Heart left ventricle (tissue), 16 donors: Measurements from ENCODE around the gene NANOS2. TPM values are rescaled to one million over a fixed set of nuclear protein-coding genes. Genes with fewer than 3 reads are reported as not detected.

ENCODE experiments used
- ATAC-seq, 4 donors: fragments of 200-7000 bp; cut with Tn5 transposase; one replicate each; pipeline ENCODE4 v1.9.1; 2020 to 2022; ENCODE audit warnings: moderate library complexity in 4 of 4, mild to moderate bottlenecking in 3 of 4, moderate number of reproducible peaks in 1 of 4
- DNase-seq, 5 donors: peaks; one replicate each; pipeline ENCODE4 v3.0.0-alpha.2; 2020
- H3K27ac ChIP-seq, 12 donors: fragments of 200-600 bp; sonication (generic) in 4 of 12; one replicate each; pipeline versions ENCODE4 v1.5.0 to v1.8.0; 2016 to 2022; ENCODE audit warnings: mild to moderate bottlenecking in 2 of 12
- H3K27me3 ChIP-seq, 9 donors: fragments of 200-600 bp; sonication (generic) in 2 of 9; one replicate each; pipeline versions ENCODE4 v1.5.1 to v1.8.0; 2016 to 2022; ENCODE audit warnings: mild to moderate bottlenecking in 3 of 9
- H3K36me3 ChIP-seq, 9 donors: fragments of 200-600 bp; sonication (generic) in 2 of 9; one replicate each; pipeline versions ENCODE4 v1.5.0 to v1.8.0; 2018 to 2022; ENCODE audit warnings: mild to moderate bottlenecking in 2 of 9
- H3K4me1 ChIP-seq, 12 donors: fragments of 200-600 bp; sonication (generic) in 4 of 12; one replicate each; pipeline versions ENCODE4 v1.5.0 to v1.8.0; 2016 to 2022; ENCODE audit warnings: mild to moderate bottlenecking in 3 of 12
- H3K4me3 ChIP-seq, 12 donors: fragments of 200-600 bp; sonication (generic) in 4 of 12; one replicate each; pipeline versions ENCODE4 v1.5.0 to v1.8.0; 2017 to 2022; ENCODE audit warnings: mild to moderate bottlenecking in 9 of 12, moderate library complexity in 4 of 12
- H3K9me3 ChIP-seq, 12 donors: fragments of 200-600 bp; sonication (generic) in 4 of 12; one replicate each; pipeline versions ENCODE4 v1.5.0 to v1.8.0; 2016 to 2022; ENCODE audit warnings: mild to moderate bottlenecking in 1 of 12
- CTCF ChIP-seq, 12 donors: fragments of 200-600 bp; sonication (generic) in 4 of 12; IDR thresholded peaks; one replicate each; pipeline versions ENCODE4 v1.5.0 to v1.8.0; 2018 to 2022; ENCODE audit warnings: antibody characterized with exemption in 12 of 12, mild to moderate bottlenecking in 5 of 12
- POLR2A ChIP-seq, 2 donors: fragments of 450-650 bp; IDR thresholded peaks; one replicate each; pipeline ENCODE4 v1.6.1; 2017; ENCODE audit warnings: antibody characterized with exemption in 2 of 2, mild to moderate bottlenecking in 2 of 2, moderate library complexity in 2 of 2
- WGBS, 4 donors: extraction: QIAGEN DNeasy Blood & Tissue Kit in 2 of 4; methylation state at CpG; one replicate each; pipeline versions ENCODE4 v1.1.5 to v1.1.7; 2013 to 2018; 5-methylcytosine and 5-hydroxymethylcytosine counted together
- intact Hi-C, 10 donors: fragments of 100-400 bp; cut with DNase I; formaldehyde crosslinking; loops; one replicate each; pipeline versions ENCODE4 v1.11.1 to v1.14.2; 2022
- polyA plus RNA-seq, 2 donors: library from polyadenylated mRNA; stranded (reverse); fragments of 200-250 nt; gene quantifications; one replicate each; pipeline ENCODE4 v1.2.3, GENCODE V29; 2013
- total RNA-seq, 9 donors: library from RNA; depleted of rRNA in 2 of 9; stranded (reverse); fragments of >200 nt in 2 of 9; fragmentation: NEBNext Ultra II Directional in 3 of 9; extraction: Animal tissue kit (Norgen Biotek cat#: 25700) in 3 of 9; gene quantifications; one replicate each; pipeline versions ENCODE4 v1.1.0 to v1.2.4, GENCODE V29; 2016 to 2023
- donor health status: ischemic (EF 13 %, LVEDD 7.1; RV severe dilation, severe dysfunction).
- donor health status: healthy with polysubstance abuse.
- donor health status: DM: no; HTN: yes; CAD: no.
- donor health status: DM: no; HTN: no; CAD: no.
- donor health status: ischemic (EF 25% LVEDD 6.9; RV normal size, moderate dysfunction).
- donor health status: ischemic (EF 25% LVEDD 5.7; RV mildly dilated, moderate dysfunction).
- donor health status: healthy.
- donor health status: DM: yes; HTN: yes; CAD: no.
- donor health status: ischemic (EF 35%, LVEDD 5.7; RV mildly dilated, moderate dysfunction).
- donor health status: nonischemic (EF 11% LVEDD 7.7; RV severe dilation, severe dysfunction).
- donor health status: DM: yes; HTN: yes; CAD: no.
- donor health status: PGD.
- donor health status: ischemic (EF 29% LVEDD 5.4; RV normal size, mild dysfunction).
- donor health status: nonischemic (EF 23%, LVEDD 6.1; RV moderate dilation, normal function).

The NANOS2 gene
- total and polyA plus RNA-seq, 11 donors, result not detected

- H3K27me3 ChIP-seq, result no peaks in the 10 kb centered on the region
- intact Hi-C loops, result loop anchor here in 2 of 10 donors (5.0 kb wide), 2 partner anchors 106 to 116 kb away; no protein-coding TSS in a partner anchor
Measured at GRCh38 chr19:45901432-45901911, 13.1 kb downstream of the NANOS2 start.

GRCh38 chr19:45900738-45901431 lies 13.7 kb downstream of the NANOS2 start:
- Histone ChIP-seq H3K27ac (peak overlapping the region in 2 of 12 donors; percentile 20 to 81), H3K36me3 (peaks cover 0 to 39% (median 22%) of the 10 kb centered on the region in 9 donors), H3K4me3 (peak overlapping the region; percentile 52 to 84 (median 77)), H3K4me1 (peaks cover 3 to 26% (median 16%) of the 10 kb centered on the region in 12 donors), H3K9me3 (no peaks in the 10 kb centered on the region), H3K27me3 (no peaks in the 10 kb centered on the region)
- WGBS, 4 donors, result 73 to 78% (median 75%) methylated on average over 11 to 22 of the region's 22 CpGs
- TF ChIP-seq CTCF (IDR thresholded peaks at IDR 0.05) (no peak), POLR2A (IDR thresholded peaks at IDR 0.05) (no peak)
- ATAC-seq (no peak), DNase-seq (no peak)
- intact Hi-C loops, result loop anchor here in 2 of 10 donors (5.0 kb wide), 2 partner anchors 106 to 116 kb away; no protein-coding TSS in a partner anchor

More at GRCh38 chr19:45901432-45901911, 13.1 kb downstream of the NANOS2 start:
- Histone ChIP-seq H3K27ac (peak overlapping the region in 3 of 12 donors; percentile 20 to 81 (median 79)), H3K9me3 (no peaks in the 10 kb centered on the region), H3K36me3 (peaks cover 0 to 39% (median 21%) of the 10 kb centered on the region in 9 donors), H3K4me1 (peaks cover 3 to 26% (median 16%) of the 10 kb centered on the region in 12 donors), H3K4me3 (peak overlapping the region; percentile 52 to 84 (median 77))
- ATAC-seq (no peak), DNase-seq (peak in 3 of 5 donors; percentile 36 to 58 (median 50))
- no peak for TF ChIP-seq CTCF (IDR thresholded peaks at IDR 0.05)
- TF ChIP-seq POLR2A (IDR thresholded peaks at IDR 0.05), result no peak
- 4 to 24% (median 14%) methylated on average over 33 to 69 of the region's 69 CpGs for WGBS, 4 donors

- H3K4me3 ChIP-seq, result no peak overlapping the region
- intact Hi-C loops, result loop anchor here in 2 of 10 donors (5.0 kb wide), 2 partner anchors 107 to 117 kb away; no protein-coding TSS in a partner anchor
- ATAC-seq (no peak), DNase-seq (no peak)
- H3K27me3 ChIP-seq, result no peaks in the 10 kb centered on the region
- H3K4me1 ChIP-seq, result peaks cover 3 to 26% (median 16%) of the 10 kb centered on the region in 12 donors
- WGBS, 4 donors, result 94 to 98% (median 96%) methylated on average over 4 of the region's 4 CpGs
- H3K27ac ChIP-seq, result no peak overlapping the region
- no peaks in the 10 kb centered on the region for H3K9me3 ChIP-seq
- TF ChIP-seq POLR2A (IDR thresholded peaks at IDR 0.05) (no peak), CTCF (IDR thresholded peaks at IDR 0.05) (no peak)
- H3K36me3 ChIP-seq, result peaks cover 0 to 47% (median 29%) of the 10 kb centered on the region in 9 donors
Measured at GRCh38 chr19:45899919-45900589, 14.5 kb downstream of the NANOS2 start.

- ATAC-seq (no peak), DNase-seq (no peak)
- no peak for TF ChIP-seq CTCF (IDR thresholded peaks at IDR 0.05)
- no peak for TF ChIP-seq POLR2A (IDR thresholded peaks at IDR 0.05)
- Histone ChIP-seq H3K4me1 (peaks cover 3 to 26% (median 16%) of the 10 kb centered on the region in 12 donors), H3K9me3 (no peaks in the 10 kb centered on the region), H3K27me3 (no peaks in the 10 kb centered on the region), H3K36me3 (peaks cover 0 to 55% (median 34%) of the 10 kb centered on the region in 9 donors), H3K27ac (no peak overlapping the region), H3K4me3 (no peak overlapping the region)
- intact Hi-C loops, result no loop called here
- 95 to 99% (median 95%) methylated on average over 7 of the region's 7 CpGs for WGBS, 4 donors
Measured at GRCh38 chr19:45899253-45899652, 15.3 kb downstream of the NANOS2 start.
